ENCODE data around the gene GPC5. TPM values are rescaled to one million over a fixed set of nuclear protein-coding genes. Genes with fewer than 3 reads are reported as not detected.

GPC5 gene
- total and polyA plus RNA-seq, 3 experiments from 2014 or later = 0.08 to 0.39 (median 0.13) TPM

DNA sequence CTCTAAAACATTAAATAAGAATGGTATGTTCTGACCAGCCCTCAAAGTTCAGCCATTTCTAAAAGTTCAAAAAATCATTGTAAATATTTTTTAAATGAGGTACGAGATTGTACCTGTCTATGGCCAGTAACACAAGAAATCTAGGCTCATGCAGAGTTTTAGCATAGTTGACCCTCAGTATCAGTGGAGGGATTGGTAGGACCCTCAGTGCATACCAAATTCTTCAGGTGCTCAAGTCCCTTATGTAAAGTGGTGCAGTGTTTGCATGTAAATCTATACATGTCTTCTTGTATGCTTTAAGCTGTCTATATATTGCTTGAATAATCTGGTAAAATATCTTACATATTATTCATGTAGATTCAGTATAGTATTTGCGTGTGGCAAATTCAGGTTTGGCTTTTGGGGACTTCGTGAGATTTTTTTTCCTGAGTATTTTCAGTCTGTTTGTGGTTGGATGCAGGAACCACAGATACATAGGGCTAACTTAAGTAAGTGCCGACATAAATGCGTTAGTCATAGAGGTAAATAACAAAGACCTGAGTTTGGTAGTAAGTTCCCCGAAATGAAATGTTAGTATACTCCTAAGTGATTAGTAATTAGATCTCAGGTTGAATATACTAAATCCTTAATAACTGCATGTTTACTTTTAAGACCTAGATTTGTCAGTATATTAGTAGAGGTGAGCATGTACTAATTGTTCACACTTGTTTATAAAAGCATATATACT is 43.2 kb upstream of the GPC5 start:
- DNase-seq = no peak
- Mint-ChIP-seq H3K27me3 (no peaks in the 10 kb centered on the region), H3K36me3 (peaks cover 0 to 65% (median 11%) of the 10 kb centered on the region in 3 donors), H3K4me1 (peaks cover 17 to 27% (median 26%) of the 10 kb centered on the region in 3 donors), H3K27ac (peak overlapping the region in 1 of 8 donors; percentile 21), H3K4me3 (no peak overlapping the region), H3K9me3 (no peaks in the 10 kb centered on the region)
- Histone ChIP-seq H3K36me3 (ENCODE audit: insufficient read depth, low read length) (peaks cover 30% of the 10 kb centered on the region), H3K4me1 (ENCODE audit: insufficient read depth, low read length) (peaks cover 13% of the 10 kb centered on the region), H3K27me3 (ENCODE audit: insufficient read depth, low read length, poor library complexity, severe bottlenecking) (no peaks in the 10 kb centered on the region), H3K27ac (ENCODE audit: low read depth, low read length) (no peak overlapping the region), H3K4me3 (ENCODE audit: low read length) (no peak overlapping the region), H3K9me3 (ENCODE audit: low read length) (no peaks in the 10 kb centered on the region)
- CTCF ChIA-PET = no interaction called here
- POLR2A ChIA-PET = no interaction called here

DNA sequence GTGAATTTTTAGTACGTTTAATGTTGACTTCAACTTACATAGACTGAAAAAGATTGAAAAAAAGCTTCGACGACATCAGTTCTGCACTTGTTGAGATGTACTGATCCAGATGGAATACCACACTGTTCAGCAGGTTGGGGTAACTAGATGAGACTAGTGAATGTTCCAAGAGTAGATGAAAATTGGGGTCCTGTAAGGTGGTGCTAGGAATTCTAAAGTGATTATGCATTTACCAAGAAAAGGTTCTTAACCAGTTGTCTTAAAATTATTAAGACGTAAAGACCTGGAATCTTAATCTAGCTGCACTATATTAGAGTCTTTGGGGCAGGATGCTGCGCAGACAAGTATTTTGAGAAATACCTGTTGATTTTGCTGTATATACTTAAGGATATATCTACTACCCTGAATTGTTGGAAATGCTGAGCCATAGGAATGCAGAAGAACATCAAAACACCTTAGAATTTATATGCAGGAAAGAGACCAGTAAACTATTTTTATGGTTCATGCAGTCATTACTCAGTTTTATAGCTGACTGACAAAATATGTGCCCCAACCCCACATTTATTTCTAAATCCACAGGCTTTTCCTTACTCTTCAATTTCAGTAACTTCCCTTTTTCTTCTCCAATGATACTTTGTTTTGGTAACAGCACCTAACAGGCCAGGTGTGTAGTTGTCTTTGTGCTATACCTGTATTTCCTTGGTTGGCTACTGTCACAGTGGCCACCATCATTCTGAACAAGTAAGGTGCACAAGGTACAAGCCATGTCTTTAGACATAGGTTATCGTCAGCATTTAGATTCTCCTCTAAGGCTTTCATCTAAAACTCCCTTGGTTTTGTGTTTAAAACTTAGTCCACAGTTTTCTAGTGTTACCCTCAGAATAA is 42.4 kb upstream of the GPC5 start:
- Histone ChIP-seq H3K36me3 (ENCODE audit: insufficient read depth, low read length) (peaks cover 23% of the 10 kb centered on the region), H3K4me1 (ENCODE audit: insufficient read depth, low read length) (peaks cover 5% of the 10 kb centered on the region), H3K9me3 (ENCODE audit: low read length) (no peaks in the 10 kb centered on the region), H3K4me3 (ENCODE audit: low read length) (no peak overlapping the region), H3K27ac (ENCODE audit: low read depth, low read length) (no peak overlapping the region), H3K27me3 (ENCODE audit: insufficient read depth, low read length, poor library complexity, severe bottlenecking) (no peaks in the 10 kb centered on the region)
- Mint-ChIP-seq H3K9me3 (no peaks in the 10 kb centered on the region), H3K27me3 (no peaks in the 10 kb centered on the region), H3K4me1 (peaks cover 10 to 19% (median 18%) of the 10 kb centered on the region in 3 donors), H3K27ac (peak overlapping the region in 1 of 8 donors; percentile 5), H3K4me3 (no peak overlapping the region), H3K36me3 (peaks cover 0 to 57% (median 11%) of the 10 kb centered on the region in 3 donors)
- CTCF ChIA-PET = no interaction called here
- DNase-seq = no peak
- POLR2A ChIA-PET = no interaction called here

GRCh38 chr13:91356919-91357612 is 41.4 kb upstream of the GPC5 start:
- Mint-ChIP-seq H3K36me3 (peaks cover 0 to 47% (median 11%) of the 10 kb centered on the region in 3 donors), H3K9me3 (no peaks in the 10 kb centered on the region), H3K27ac (peak overlapping the region in 3 of 8 donors; percentile 24 to 37 (median 28)), H3K4me3 (no peak overlapping the region), H3K4me1 (peaks cover 2 to 11% (median 9%) of the 10 kb centered on the region in 3 donors), H3K27me3 (no peaks in the 10 kb centered on the region)
- DNase-seq = no peak
- Histone ChIP-seq H3K4me1 (ENCODE audit: insufficient read depth, low read length) (no peaks in the 10 kb centered on the region), H3K36me3 (ENCODE audit: insufficient read depth, low read length) (peaks cover 14% of the 10 kb centered on the region), H3K4me3 (ENCODE audit: low read length) (no peak overlapping the region), H3K9me3 (ENCODE audit: low read length) (no peaks in the 10 kb centered on the region), H3K27ac (ENCODE audit: low read depth, low read length) (no peak overlapping the region), H3K27me3 (ENCODE audit: insufficient read depth, low read length, poor library complexity, severe bottlenecking) (no peaks in the 10 kb centered on the region)
- POLR2A ChIA-PET = no interaction called here
- CTCF ChIA-PET = no interaction called here

GRCh38 chr13:91357613-91358386 is 40.6 kb upstream of the GPC5 start:
- Histone ChIP-seq H3K36me3 (ENCODE audit: insufficient read depth, low read length) (peaks cover 12% of the 10 kb centered on the region), H3K4me3 (ENCODE audit: low read length) (no peak overlapping the region), H3K9me3 (ENCODE audit: low read length) (no peaks in the 10 kb centered on the region), H3K27me3 (ENCODE audit: insufficient read depth, low read length, poor library complexity, severe bottlenecking) (no peaks in the 10 kb centered on the region), H3K27ac (ENCODE audit: low read depth, low read length) (no peak overlapping the region), H3K4me1 (ENCODE audit: insufficient read depth, low read length) (no peaks in the 10 kb centered on the region)
- Mint-ChIP-seq H3K27me3 (no peaks in the 10 kb centered on the region), H3K36me3 (peaks cover 0 to 41% (median 11%) of the 10 kb centered on the region in 3 donors), H3K9me3 (no peaks in the 10 kb centered on the region), H3K4me3 (no peak overlapping the region), H3K4me1 (peaks cover 2 to 11% (median 6%) of the 10 kb centered on the region in 3 donors), H3K27ac (peak overlapping the region in 3 of 8 donors; percentile 24 to 51 (median 28))
- CTCF ChIA-PET = no interaction called here
- no peak for DNase-seq
- POLR2A ChIA-PET = no interaction called here

- H3K36me3 Mint-ChIP-seq = peaks cover 0 to 37% (median 8%) of the 10 kb centered on the region in 3 donors
- DNase-seq = no peak
- H3K4me3 Mint-ChIP-seq = no peak overlapping the region
- no peaks in the 10 kb centered on the region for H3K9me3 Mint-ChIP-seq
- H3K27me3 Mint-ChIP-seq = no peaks in the 10 kb centered on the region
- H3K36me3 ChIP-seq (ENCODE audit: insufficient read depth, low read length) = peaks cover 12% of the 10 kb centered on the region
- no peaks in the 10 kb centered on the region for H3K27me3 ChIP-seq (ENCODE audit: insufficient read depth, low read length, poor library complexity, severe bottlenecking)
- no peak overlapping the region for H3K27ac ChIP-seq (ENCODE audit: low read depth, low read length)
- CTCF ChIA-PET = no interaction called here
- H3K27ac Mint-ChIP-seq = peak overlapping the region in 2 of 8 donors; percentile 10 to 14
- POLR2A ChIA-PET = no interaction called here
- no peaks in the 10 kb centered on the region for H3K9me3 ChIP-seq (ENCODE audit: low read length)
- H3K4me3 ChIP-seq (ENCODE audit: low read length) = no peak overlapping the region
- peaks cover 0 to 7% (median 2%) of the 10 kb centered on the region in 3 donors for H3K4me1 Mint-ChIP-seq
- no peaks in the 10 kb centered on the region for H3K4me1 ChIP-seq (ENCODE audit: insufficient read depth, low read length)
Measured at GRCh38 chr13:91358387-91358782, 40.0 kb upstream of the GPC5 start.

DNA sequence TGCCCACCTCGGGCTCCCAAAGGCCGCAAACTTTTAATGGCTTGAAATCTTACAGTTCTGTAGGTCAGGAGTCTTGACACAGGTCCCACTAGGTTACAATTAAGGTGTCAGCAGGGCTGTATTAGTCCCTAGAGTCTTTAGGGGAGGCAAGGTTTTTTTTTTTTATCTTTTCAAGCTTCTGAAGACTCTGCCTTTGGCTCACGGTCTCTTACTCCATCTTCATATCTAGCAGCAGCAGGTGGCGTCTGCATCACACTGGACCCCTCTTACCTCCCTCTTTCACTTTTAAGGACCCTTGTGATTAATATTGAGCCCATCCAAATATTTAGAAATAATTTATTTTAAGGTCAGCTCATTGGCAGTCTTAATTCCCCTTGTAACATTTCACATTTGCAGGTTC is 39.3 kb upstream of the GPC5 start:
- no peaks in the 10 kb centered on the region for H3K27me3 ChIP-seq (ENCODE audit: insufficient read depth, low read length, poor library complexity, severe bottlenecking)
- H3K4me3 Mint-ChIP-seq = no peak overlapping the region
- H3K4me3 ChIP-seq (ENCODE audit: low read length) = no peak overlapping the region
- peaks cover 0 to 5% (median 0%) of the 10 kb centered on the region in 3 donors for H3K4me1 Mint-ChIP-seq
- H3K9me3 Mint-ChIP-seq = no peaks in the 10 kb centered on the region
- no peaks in the 10 kb centered on the region for H3K27me3 Mint-ChIP-seq
- H3K9me3 ChIP-seq (ENCODE audit: low read length) = no peaks in the 10 kb centered on the region
- H3K36me3 Mint-ChIP-seq = peaks cover 0 to 29% (median 8%) of the 10 kb centered on the region in 3 donors
- POLR2A ChIA-PET = no interaction called here
- peaks cover 6% of the 10 kb centered on the region for H3K36me3 ChIP-seq (ENCODE audit: insufficient read depth, low read length)
- no peak for DNase-seq
- H3K27ac Mint-ChIP-seq = peak overlapping the region in 1 of 8 donors; percentile 72
- CTCF ChIA-PET = interaction anchor here (0.8 kb wide), 1 partner anchor 47 kb away, joined by 3 read pairs; no protein-coding TSS in a partner anchor
- no peaks in the 10 kb centered on the region for H3K4me1 ChIP-seq (ENCODE audit: insufficient read depth, low read length)
- H3K27ac ChIP-seq (ENCODE audit: low read depth, low read length) = no peak overlapping the region

- peaks cover 0 to 5% (median 0%) of the 10 kb centered on the region in 3 donors for H3K4me1 Mint-ChIP-seq
- no peak overlapping the region for H3K27ac Mint-ChIP-seq
- peaks cover 0 to 24% (median 4%) of the 10 kb centered on the region in 3 donors for H3K36me3 Mint-ChIP-seq
- no peaks in the 10 kb centered on the region for H3K9me3 Mint-ChIP-seq
- Histone ChIP-seq H3K27me3 (ENCODE audit: insufficient read depth, low read length, poor library complexity, severe bottlenecking) (no peaks in the 10 kb centered on the region), H3K27ac (ENCODE audit: low read depth, low read length) (no peak overlapping the region), H3K9me3 (ENCODE audit: low read length) (no peaks in the 10 kb centered on the region), H3K36me3 (ENCODE audit: insufficient read depth, low read length) (peaks cover 3% of the 10 kb centered on the region), H3K4me1 (ENCODE audit: insufficient read depth, low read length) (no peaks in the 10 kb centered on the region), H3K4me3 (ENCODE audit: low read length) (no peak overlapping the region)
- no peak overlapping the region for H3K4me3 Mint-ChIP-seq
- H3K27me3 Mint-ChIP-seq = no peaks in the 10 kb centered on the region
- ChIA-PET CTCF (interaction anchor here (0.8 to 1.2 kb wide), 2 partner anchors 10 to 46 kb away, joined by 3 read pairs; no protein-coding TSS in a partner anchor), POLR2A (no interaction called here)
- no peak for DNase-seq
Measured at GRCh38 chr13:91359631-91360030, 38.8 kb upstream of the GPC5 start.
